Measurements from ENCODE around the gene MBD3.

Gene MBD3

DNA sequence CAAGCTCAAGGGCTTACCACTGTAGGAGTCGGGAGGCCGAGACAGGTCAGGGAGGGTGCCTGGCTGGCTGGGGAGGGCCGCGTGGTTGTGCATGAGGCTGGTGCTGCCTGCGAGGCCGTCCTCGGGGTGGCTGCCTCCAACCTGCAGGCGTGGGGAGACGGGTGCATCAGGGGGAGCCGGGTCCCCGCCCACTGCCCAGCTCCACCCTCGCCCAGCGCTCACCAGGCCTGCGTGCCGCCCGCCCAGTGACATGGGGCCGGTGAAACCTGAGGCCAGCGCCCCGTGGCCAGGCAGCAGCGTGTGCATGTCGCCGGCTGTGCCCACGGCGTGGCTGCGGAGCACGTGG is 26.4 kb upstream of the MBD3 start:
- no peak for DNase-seq (ENCODE audit: low spot score)

- peak; percentile 67 for DNase-seq (ENCODE audit: low spot score)
Measured at GRCh38 chr19:1618157-1619093, 25.8 kb upstream of the MBD3 start.

GRCh38 chr19:1616875-1617274 is 24.2 kb upstream of the MBD3 start:
- no peak for DNase-seq (ENCODE audit: low spot score)

- peak; percentile 55 for DNase-seq (ENCODE audit: low spot score)
Measured at GRCh38 chr19:1616396-1616795, 23.7 kb upstream of the MBD3 start.

- DNase-seq (ENCODE audit: low spot score): no peak
Measured at GRCh38 chr19:1615156-1615765, 22.6 kb upstream of the MBD3 start.

GRCh38 chr19:1613808-1614570 is 21.3 kb upstream of the MBD3 start:
- DNase-seq (ENCODE audit: low spot score): no peak

DNA sequence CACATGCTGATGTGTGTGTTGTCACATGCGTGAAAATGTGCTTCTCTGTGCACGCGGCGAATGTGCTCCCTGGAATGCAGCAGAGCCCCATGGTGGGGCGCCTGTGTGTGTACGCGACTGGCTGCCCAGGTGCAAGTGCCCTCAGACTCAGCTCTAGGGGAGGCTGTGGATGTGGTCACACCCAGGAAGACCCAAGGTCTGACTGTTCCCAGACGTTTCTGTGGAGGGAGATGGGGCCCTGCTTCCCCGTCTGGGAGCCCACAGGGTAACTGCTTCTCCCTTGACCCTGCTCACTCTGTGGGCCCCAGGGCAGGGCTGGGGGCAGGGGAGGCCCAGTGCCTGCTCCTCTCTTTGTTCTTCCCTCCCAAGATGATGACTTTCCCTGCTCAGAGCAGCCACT is 20.5 kb upstream of the MBD3 start:
- DNase-seq (ENCODE audit: low spot score): no peak

DNA sequence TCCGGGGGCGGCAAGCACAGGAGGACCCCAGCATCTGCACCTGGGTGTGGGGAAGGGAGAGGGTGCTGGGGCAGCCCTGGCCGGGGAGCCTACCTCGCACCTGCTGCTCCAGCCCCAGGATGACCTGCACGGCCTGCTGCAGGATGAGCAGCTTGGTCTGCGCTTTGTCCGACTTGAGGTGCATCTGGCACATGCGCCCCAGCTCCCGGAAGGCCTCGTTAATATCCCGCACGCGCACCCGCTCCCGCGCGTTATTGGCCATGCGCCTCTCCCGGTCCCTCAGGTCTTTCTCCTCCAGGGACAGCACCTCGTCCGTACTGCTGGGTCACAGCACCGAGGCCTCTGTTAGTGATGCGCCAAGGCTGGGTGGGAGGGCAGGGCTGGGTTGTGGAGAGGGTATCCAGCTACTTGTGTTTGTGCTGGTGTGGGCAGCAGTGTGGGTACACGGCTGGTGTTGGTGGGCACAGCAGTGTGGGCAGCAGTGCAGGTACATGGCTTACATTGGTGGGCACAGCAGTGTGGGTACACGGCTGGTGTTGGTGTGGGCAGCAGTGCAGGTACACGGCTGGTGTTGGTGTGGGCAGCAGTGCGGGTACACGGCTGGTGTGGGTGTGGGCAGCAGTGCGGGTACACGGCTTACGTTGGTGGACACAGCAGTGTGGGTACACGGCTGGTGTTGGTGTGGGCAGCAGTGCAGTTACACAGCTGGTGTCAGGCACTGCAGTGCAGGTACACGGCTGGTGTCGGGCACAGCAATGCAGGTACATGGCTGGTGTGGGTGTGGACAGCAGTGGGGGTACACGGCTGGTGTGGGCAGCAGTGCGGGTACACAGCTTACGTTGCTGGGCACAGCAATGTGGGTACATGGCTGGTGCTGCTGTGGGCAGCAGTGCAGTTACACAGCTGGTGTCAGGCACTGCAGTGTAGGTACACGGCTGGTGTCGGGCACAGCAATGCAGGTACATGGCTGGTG is 19.7 kb upstream of the MBD3 start:
- no peak for DNase-seq (ENCODE audit: low spot score)

GRCh38 chr19:1611353-1611752 is 18.7 kb upstream of the MBD3 start:
- no peak for DNase-seq (ENCODE audit: low spot score)

- DNase-seq (ENCODE audit: low spot score): no peak
Measured at GRCh38 chr19:1610579-1610978, 17.9 kb upstream of the MBD3 start.

GRCh38 chr19:1609680-1610474 is 17.2 kb upstream of the MBD3 start:
- no peak for DNase-seq (ENCODE audit: low spot score)

DNA sequence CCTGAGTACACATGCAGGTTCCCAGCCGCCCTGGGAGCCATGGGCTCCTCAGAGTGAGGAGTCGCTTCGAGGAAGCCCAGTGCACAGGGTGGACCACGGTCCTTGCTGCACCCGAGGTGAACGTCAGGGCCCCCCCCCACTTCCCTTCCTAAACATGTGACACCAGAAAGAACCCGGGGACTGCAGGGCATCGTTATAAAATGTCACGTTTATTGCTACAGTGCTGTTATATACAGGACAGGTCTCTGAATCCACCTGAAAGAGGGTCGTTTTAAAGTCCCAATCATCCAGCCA is 16.4 kb upstream of the MBD3 start:
- no peak for DNase-seq (ENCODE audit: low spot score)

DNA sequence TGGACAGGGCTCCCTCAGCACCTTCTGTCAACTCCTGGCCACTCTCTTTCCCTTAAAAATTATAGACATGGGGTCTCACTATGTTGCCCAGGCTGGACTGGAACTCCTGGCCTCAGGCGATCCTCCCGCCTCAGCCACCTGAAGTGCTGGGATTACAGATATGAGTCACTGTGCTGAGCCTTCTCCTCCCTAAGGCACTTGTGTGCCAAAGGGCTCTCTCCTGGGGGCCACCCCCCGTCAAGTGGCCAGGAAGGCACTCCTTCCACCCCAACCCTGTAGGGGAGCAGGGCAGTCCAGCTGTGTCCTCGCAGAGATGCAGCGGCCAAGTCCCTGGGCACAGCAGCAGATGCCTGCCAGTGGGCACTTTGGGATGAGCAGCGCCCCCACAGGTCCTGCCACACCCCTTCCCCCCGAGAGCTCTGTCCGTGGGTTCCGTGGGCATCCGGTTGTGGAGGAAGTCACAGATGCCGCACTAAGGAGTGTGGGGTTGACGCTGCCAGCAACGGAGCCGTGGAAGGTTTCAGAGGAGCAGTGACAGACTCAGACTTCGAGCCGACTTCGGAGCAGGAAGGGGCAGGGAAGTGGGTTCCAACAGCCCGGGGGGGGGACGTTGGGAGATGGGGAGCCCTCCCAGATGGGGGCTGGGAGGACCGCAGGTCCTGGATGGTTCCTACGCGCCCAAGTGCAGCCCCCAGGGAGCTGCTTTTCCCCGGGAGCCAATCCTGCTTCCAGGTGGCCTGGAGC is 15.9 kb upstream of the MBD3 start:
- DNase-seq (ENCODE audit: low spot score): no peak

DNA sequence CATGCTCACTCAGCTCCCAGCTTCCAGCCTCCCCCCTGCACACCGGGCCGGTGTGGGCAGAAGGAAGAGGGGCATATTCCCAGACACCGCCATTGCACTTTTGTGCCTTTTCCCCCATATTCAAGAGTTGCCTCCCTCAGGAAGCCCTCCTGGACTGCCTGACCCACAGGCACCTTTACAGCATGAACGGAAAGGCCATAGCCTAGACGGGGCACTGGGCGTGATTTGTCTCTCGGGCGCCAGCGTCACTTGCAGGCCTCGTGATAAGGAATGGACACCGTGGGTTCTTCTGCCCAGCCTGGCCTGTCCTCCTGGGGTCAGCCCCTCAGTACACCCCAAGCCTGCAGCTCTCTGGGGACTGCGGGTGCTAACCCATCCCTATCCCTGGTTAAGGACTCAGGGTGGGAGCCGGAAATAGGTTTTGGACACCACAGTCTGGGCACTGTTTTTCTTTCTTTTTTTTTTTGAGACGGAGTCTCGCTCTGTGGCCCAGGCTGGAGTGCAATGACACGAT is 13.5 kb upstream of the MBD3 start:
- DNase-seq (ENCODE audit: low spot score): peak; percentile 50

DNA sequence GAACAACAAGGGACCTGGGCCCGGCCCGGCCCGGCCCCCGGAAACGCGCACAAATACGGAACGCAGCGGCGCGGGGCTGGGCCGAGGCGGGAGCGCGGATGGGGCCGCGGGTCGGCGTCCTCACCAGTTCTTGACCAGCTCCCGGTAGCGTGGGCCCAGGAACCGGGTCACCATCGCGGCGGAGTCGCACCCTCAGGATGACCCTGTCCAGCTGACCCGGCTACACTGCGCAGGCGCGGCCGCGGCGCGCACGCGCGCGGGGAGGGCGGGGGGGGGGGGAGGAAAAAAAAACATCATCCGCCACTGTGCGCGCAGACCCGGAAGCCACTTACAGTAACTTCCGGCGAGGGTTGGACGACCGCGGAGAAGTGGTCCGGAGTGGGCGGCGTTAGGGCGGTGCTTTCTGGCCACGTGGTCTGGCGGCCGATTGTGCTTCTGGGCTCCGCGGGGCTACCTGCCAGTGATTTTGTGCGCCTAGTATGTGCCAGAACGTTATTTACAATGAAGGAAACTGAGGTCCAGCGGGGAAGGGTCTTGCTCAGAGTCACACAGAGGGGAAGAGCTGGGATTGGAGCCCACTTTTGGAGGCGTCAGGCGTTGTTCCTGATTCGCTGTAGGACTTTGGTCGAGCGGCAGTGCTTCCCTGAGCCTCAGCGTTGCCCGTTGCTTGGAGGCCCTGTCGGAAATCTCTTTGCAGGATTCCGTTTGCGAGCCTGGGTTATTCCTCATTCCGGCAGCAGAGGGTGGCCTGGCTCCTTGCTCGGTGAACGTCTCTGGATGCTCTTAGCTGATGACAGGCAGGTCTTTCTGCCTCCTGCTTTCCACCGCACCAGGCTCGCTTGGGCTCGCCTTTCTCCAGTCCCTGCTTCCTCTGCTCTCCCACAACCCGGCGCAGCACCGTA is 12.8 kb upstream of the MBD3 start, which contains the start of gene UQCR11:
Gene UQCR11, minus strand, starts transcription at position 227 of the 902 bp plus-strand sequence. Its CDS starts 53 bp downstream, at position 174.
- DNase-seq (ENCODE audit: low spot score): peak; percentile 99

- no peak for DNase-seq (ENCODE audit: low spot score)
Measured at GRCh38 chr19:1602091-1602707, 9.5 kb upstream of the MBD3 start.

- DNase-seq (ENCODE audit: low spot score): no peak
Measured at GRCh38 chr19:1601613-1602064, 9.0 kb upstream of the MBD3 start.

DNA sequence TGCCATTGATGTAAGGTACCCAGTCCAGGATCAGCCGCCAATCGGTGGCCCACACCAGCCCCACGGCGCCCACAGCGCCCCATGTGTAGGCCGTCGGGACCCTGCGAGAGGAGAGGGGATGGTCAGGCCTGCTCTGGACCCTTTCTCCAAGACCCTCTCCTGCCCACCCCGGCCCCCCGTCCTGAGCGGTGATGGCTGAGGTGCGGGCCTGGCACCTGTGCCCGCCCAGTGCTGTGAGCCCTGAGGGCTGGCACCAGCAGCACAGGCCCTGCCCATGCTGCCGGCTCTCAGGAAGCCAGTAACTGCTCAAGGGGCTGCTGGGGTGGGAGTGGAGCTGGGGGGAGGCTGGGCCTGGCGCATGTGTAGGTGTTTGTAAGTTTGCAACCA is 6.8 kb upstream of the MBD3 start:
- DNase-seq (ENCODE audit: low spot score): no peak
